Transverse colon (tissue), 4 donors: ENCODE measurements around the gene ENKUR. TPM values are rescaled to one million over a fixed set of nuclear protein-coding genes. Genes with fewer than 3 reads are reported as not detected.

Source experiments
- DNase-seq: peaks from one replicate; pipeline ENCODE4 v3.0.0-alpha.2; 2019
- H3K27ac ChIP-seq, 4 donors: fragments of 200-600 bp; sonication (generic); 2 replicates each; pipeline ENCODE4 v1.5.1; 2016 to 2018; ENCODE audit warnings: inconsistent platforms in 4 of 4
- H3K27me3 ChIP-seq: fragments of 200-600 bp; sonication (generic); 2 replicates; pipeline ENCODE4 v1.5.1; 2017; ENCODE audit warnings: inconsistent platforms
- H3K36me3 ChIP-seq, 4 donors: fragments of 200-600 bp; sonication (generic); 2 replicates each; pipeline ENCODE4 v1.5.1; 2017 to 2019; ENCODE audit warnings: inconsistent platforms in 4 of 4
- H3K4me1 ChIP-seq, 4 donors: fragments of 200-600 bp; sonication (generic); 2 replicates each; pipeline ENCODE4 v1.5.1; 2017 to 2020; ENCODE audit warnings: inconsistent platforms in 4 of 4
- H3K4me3 ChIP-seq, 4 donors: fragments of 200-600 bp; sonication (generic); 1 replicate in 1 of 4; 2 replicates in 3 of 4; pipeline versions ENCODE4 v1.5.1 to v1.6.1; 2017 to 2019; ENCODE audit warnings: inconsistent platforms in 4 of 4
- H3K9me3 ChIP-seq, 2 donors: fragments of 200-600 bp; sonication (generic); 2 replicates each; pipeline ENCODE4 v1.5.1; 2017 to 2019; ENCODE audit warnings: inconsistent platforms in 2 of 2
- CTCF ChIP-seq, 5 experiments: fragments of 200-600 bp in 3 of 5; fragments of 450-650 bp in 2 of 5; sonication (generic) in 3 of 5; IDR thresholded peaks; 1 replicate in 2 of 5; 2 replicates in 3 of 5; pipeline ENCODE4 v1.5.1; 2016 to 2017; ENCODE audit warnings: antibody characterized with exemption in 5 of 5, inconsistent platforms in 3 of 5, mild to moderate bottlenecking in 2 of 5, moderate library complexity in 1 of 5
- EP300 ChIP-seq: sonication (generic); formaldehyde crosslinking; IDR thresholded peaks from one replicate; pipeline ENCODE4 v1.6.1; 2017; ENCODE audit warnings: antibody characterized with exemption, low read depth
- POLR2A ChIP-seq: fragments of 450-650 bp; IDR thresholded peaks from one replicate; pipeline ENCODE4 v1.6.1; 2016; ENCODE audit warnings: antibody characterized with exemption, mild to moderate bottlenecking, moderate library complexity
- POLR2AphosphoS5 ChIP-seq, 3 donors: sonication (generic); formaldehyde crosslinking; IDR thresholded peaks; one replicate each; pipeline ENCODE4 v1.6.1; 2016; ENCODE audit warnings: antibody characterized with exemption in 3 of 3
- WGBS, 2 donors: methylation state at CpG; one replicate each; pipeline ENCODE4 v1.1.5; 2018; ENCODE audit warnings: low coverage in 1 of 2; 5-methylcytosine and 5-hydroxymethylcytosine counted together
- in situ Hi-C, 4 donors: fragments of 200-750 bp; cut with MboI; loops; one replicate each; pipeline versions ENCODE4 v1.15.0 to v1.15.1; 2017; ENCODE audit warnings: low sequenced_read_pairs in 3 of 4, low pct_ligation_motif_present in 1 of 4, low pct_unique_long_range_greater_than_20kb in 1 of 4
- intact Hi-C: fragments of 100-400 bp; cut with DNase I; formaldehyde crosslinking; loops from one replicate; pipeline ENCODE4 v1.15.1; 2023; ENCODE audit warnings: low total_unique reads
- small RNA-seq, 4 donors: library from RNA; depleted of rRNA; stranded (forward); fragments of <200 nt; gene quantifications; one replicate each; pipeline ENCODE3, GENCODE V24; 2016
- total RNA-seq, 4 donors: library from RNA; depleted of rRNA; stranded (reverse); fragments of >200 nt; gene quantifications; one replicate each; pipeline ENCODE4 v1.1.0, GENCODE V29; 2016

ENKUR gene
- total RNA-seq, 4 donors from 2014 or later = 1.1 TPM; not detected in 3

GRCh38 chr10:24938525-24938924 lies 77.4 kb downstream of the ENKUR start:
- H3K27me3 ChIP-seq = no peaks in the 10 kb centered on the region
- no peak overlapping the region for H3K4me3 ChIP-seq
- H3K27ac ChIP-seq = no peak overlapping the region
- in situ Hi-C loops (no loop called here), intact Hi-C loops (no loop called here)
- no peaks in the 10 kb centered on the region for H3K4me1 ChIP-seq
- TF ChIP-seq CTCF (IDR thresholded peaks at IDR 0.05) = no peak
- WGBS, 2 donors = 70 to 95% methylated on average over 1 to 2 of the region's 2 CpGs
- no peaks in the 10 kb centered on the region for H3K9me3 ChIP-seq
- H3K36me3 ChIP-seq = no peaks in the 10 kb centered on the region
- DNase-seq = no peak

GRCh38 chr10:24938076-24938475 lies 77.9 kb downstream of the ENKUR start:
- Histone ChIP-seq H3K36me3 (no peaks in the 10 kb centered on the region), H3K27ac (no peak overlapping the region), H3K9me3 (no peaks in the 10 kb centered on the region), H3K4me3 (no peak overlapping the region), H3K4me1 (no peaks in the 10 kb centered on the region), H3K27me3 (no peaks in the 10 kb centered on the region)
- TF ChIP-seq POLR2AphosphoS5 (IDR thresholded peaks at IDR 0.05) = no peak
- TF ChIP-seq POLR2A = no peak
- no peak for TF ChIP-seq EP300
- TF ChIP-seq CTCF (IDR thresholded peaks at IDR 0.05) = no peak
- intact Hi-C loops = no loop called here
- WGBS, 2 donors = 68 to 97% methylated on average over 3 to 5 of the region's 5 CpGs
- DNase-seq = no peak
- in situ Hi-C loops = no loop called here

GRCh38 chr10:24935504-24936292 lies 80.3 kb downstream of the ENKUR start:
- H3K27ac ChIP-seq = no peak overlapping the region

More at GRCh38 chr10:24935504-24936292, 80.3 kb downstream of the ENKUR start:
- in situ Hi-C loops = no loop called here
- H3K27me3 ChIP-seq = no peaks in the 10 kb centered on the region
- H3K36me3 ChIP-seq = no peaks in the 10 kb centered on the region
- H3K4me3 ChIP-seq = no peak overlapping the region
- intact Hi-C loops = no loop called here
- no peak for DNase-seq
- 63 to 67% methylated on average over 8 of the region's 8 CpGs for WGBS, 2 donors
- H3K9me3 ChIP-seq = no peaks in the 10 kb centered on the region
- no peaks in the 10 kb centered on the region for H3K4me1 ChIP-seq
- TF ChIP-seq POLR2AphosphoS5 (IDR thresholded peaks at IDR 0.05) = no peak
- no peak for TF ChIP-seq EP300
- no peak for TF ChIP-seq CTCF (IDR thresholded peaks at IDR 0.05)
- no peak for TF ChIP-seq POLR2A

Small RNAs within 50 kb of the gene (small RNA-seq; reads per million reads assigned to genes)
- 0 to 0.12 (median 0) reads per million in 4 donors for gene AL512598.1

Other genes with a start within 250 kb of the ENKUR start
- 1 to 10 TPM in 2 of 4 donors, under 1 TPM in 1, not detected in 1; 0.80 to 6.7 (median 4.9) TPM for gene PRTFDC1, start 63.6 kb downstream of the ENKUR start, total RNA-seq
- 1 to 10 TPM in 3 of 4 donors, under 1 TPM in 1; 0.60 to 2.2 (median 2.0) TPM for gene THNSL1, start 454 bp upstream of the ENKUR start, total RNA-seq
- under 1 TPM in 2 of 4 donors, not detected in 2; 0.16 to 0.27 TPM for gene GPR158, start 158.8 kb upstream of the ENKUR start, total RNA-seq